Chondrocyte (in vitro differentiated cells): Measurements from ENCODE around the gene CD276. TPM values are rescaled to one million over a fixed set of nuclear protein-coding genes. Genes with fewer than 3 reads are reported as not detected.

Experiments used
- DNase-seq: peaks from one replicate; pipeline ENCODE4 v3.0.0; 2021; ENCODE audit warnings: mixed read lengths, low spot score
- H3K27ac Mint-ChIP-seq: one replicate; pipeline ENCODE4 v1.8.0; 2021; ENCODE audit warnings: mild to moderate bottlenecking, moderate library complexity, mixed read lengths; ENCODE audit not compliant: unreplicated experiment
- H3K27me3 Mint-ChIP-seq: 2 replicates; pipeline ENCODE4 v1.8.0; 2021; ENCODE audit warnings: low read depth, mixed read lengths
- H3K36me3 Mint-ChIP-seq: 2 replicates; pipeline ENCODE4 v1.8.0; 2021; ENCODE audit warnings: low read depth, mixed read lengths
- H3K4me1 Mint-ChIP-seq: 2 replicates; pipeline ENCODE4 v1.8.0; 2021; ENCODE audit warnings: low read depth, mild to moderate bottlenecking, mixed read lengths
- H3K4me3 Mint-ChIP-seq: one replicate; pipeline ENCODE4 v1.8.0; 2021; ENCODE audit warnings: mild to moderate bottlenecking, moderate library complexity, mixed read lengths; ENCODE audit not compliant: unreplicated experiment
- H3K9me3 Mint-ChIP-seq: 2 replicates; pipeline ENCODE4 v1.8.0; 2021; ENCODE audit warnings: low read depth, mixed read lengths
- CTCF ChIP-seq: fragments of 200-600 bp; sonication (generic); IDR thresholded peaks from 2 replicates; pipeline ENCODE4 v1.5.0; 2021; ENCODE audit warnings: antibody characterized with exemption, mild to moderate bottlenecking, moderate library complexity
- total RNA-seq: library from RNA; stranded (reverse); gene quantifications from 3 replicates; pipeline ENCODE4 v1.2.1, GENCODE V29; 2021

CD276 gene
- total RNA-seq, 1 donor from 2014 or later, result 196 TPM

- Mint-ChIP-seq H3K27me3 (peaks cover 8% of the 10 kb centered on the region), H3K9me3 (no peaks in the 10 kb centered on the region), H3K36me3 (no peaks in the 10 kb centered on the region), H3K4me1 (peaks cover 8% of the 10 kb centered on the region), H3K27ac (no peak within 1 kb of the TSS), H3K4me3 (peak within 1 kb of the TSS; percentile 59)
- DNase-seq, result no peak
- TF ChIP-seq CTCF, result no peak
Observed at GRCh38 chr15:73753250-73754130, 69.3 kb downstream of the CD276 start, which contains the start of gene INSYN1. TSS of gene INSYN1 (minus strand) at chr15:73753351. CDS start at chr15:73751130, 2,221 bp downstream.

GRCh38 chr15:73754461-73754860 lies 70.3 kb downstream of the CD276 start:
- H3K27ac Mint-ChIP-seq, result no peak overlapping the region
- no peaks in the 10 kb centered on the region for H3K36me3 Mint-ChIP-seq
- no peak overlapping the region for H3K4me3 Mint-ChIP-seq
- H3K27me3 Mint-ChIP-seq, result peaks cover 8% of the 10 kb centered on the region
- H3K9me3 Mint-ChIP-seq, result no peaks in the 10 kb centered on the region
- no peak for DNase-seq
- H3K4me1 Mint-ChIP-seq, result peaks cover 8% of the 10 kb centered on the region
- TF ChIP-seq CTCF, result no peak

GRCh38 chr15:73755481-73755880 lies 71.3 kb downstream of the CD276 start:
- H3K4me3 Mint-ChIP-seq, result no peak overlapping the region
- no peak for DNase-seq

GRCh38 chr15:73755946-73756345 lies 71.8 kb downstream of the CD276 start:
- H3K36me3 Mint-ChIP-seq, result no peaks in the 10 kb centered on the region

More at GRCh38 chr15:73755481-73755880, 71.3 kb downstream of the CD276 start:
- no peak overlapping the region for H3K27ac Mint-ChIP-seq
- no peak for TF ChIP-seq CTCF
- H3K4me1 Mint-ChIP-seq, result peaks cover 8% of the 10 kb centered on the region
- H3K9me3 Mint-ChIP-seq, result no peaks in the 10 kb centered on the region
- peaks cover 8% of the 10 kb centered on the region for H3K27me3 Mint-ChIP-seq
- H3K36me3 Mint-ChIP-seq, result no peaks in the 10 kb centered on the region

More at GRCh38 chr15:73755946-73756345, 71.8 kb downstream of the CD276 start:
- no peak overlapping the region for H3K4me3 Mint-ChIP-seq
- DNase-seq, result no peak
- H3K9me3 Mint-ChIP-seq, result no peaks in the 10 kb centered on the region
- peaks cover 8% of the 10 kb centered on the region for H3K27me3 Mint-ChIP-seq
- no peak for TF ChIP-seq CTCF
- H3K4me1 Mint-ChIP-seq, result peaks cover 8% of the 10 kb centered on the region
- H3K27ac Mint-ChIP-seq, result no peak overlapping the region
